ES-I3 (cell line): ENCODE results near the gene EIF5.

Source experiments
- H3K36me3 ChIP-seq: 2 replicates; pipeline ENCODE4 v1.6.1; 2013; ENCODE audit warnings: mild to moderate bottlenecking, low read length, control low read depth, moderate library complexity; ENCODE audit not compliant: insufficient read depth
- H3K4me1 ChIP-seq: 2 replicates; pipeline ENCODE4 v1.6.1; 2013; ENCODE audit warnings: mild to moderate bottlenecking, control low read depth, low read length; ENCODE audit not compliant: insufficient read depth
- H3K9ac ChIP-seq: 2 replicates; pipeline ENCODE4 v1.6.1; 2013; ENCODE audit warnings: low read depth, mild to moderate bottlenecking, low read length, moderate library complexity
- H3K9me3 ChIP-seq: 2 replicates; pipeline ENCODE4 v1.6.1; 2013; ENCODE audit warnings: mild to moderate bottlenecking, low read length, moderate library complexity; ENCODE audit not compliant: control insufficient read depth, insufficient read depth

Gene EIF5

DNA sequence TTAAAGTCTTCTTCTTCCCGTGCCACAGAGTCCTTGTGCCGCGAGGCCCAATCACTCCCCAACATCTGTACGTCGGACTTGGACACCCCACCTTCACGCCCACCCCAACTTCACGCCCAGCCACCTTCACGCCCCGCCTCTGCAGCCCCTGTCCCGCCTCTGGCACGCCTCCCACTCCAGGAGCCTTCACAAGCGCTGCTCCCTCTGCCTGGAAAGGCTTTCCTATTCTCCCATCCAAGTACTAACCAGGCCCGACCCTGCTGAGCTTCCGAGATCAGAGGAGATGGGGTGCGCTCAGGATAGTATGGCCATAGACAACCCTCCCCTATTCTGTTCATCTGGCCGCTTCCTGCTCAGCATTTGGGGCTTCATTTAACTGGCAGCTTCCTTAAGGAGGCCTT is 17.3 kb upstream of the EIF5 start:
- no peak overlapping the region for H3K9ac ChIP-seq
- no peaks in the 10 kb centered on the region for H3K36me3 ChIP-seq
- H3K4me1 ChIP-seq = peaks cover 22% of the 10 kb centered on the region
- no peaks in the 10 kb centered on the region for H3K9me3 ChIP-seq

DNA sequence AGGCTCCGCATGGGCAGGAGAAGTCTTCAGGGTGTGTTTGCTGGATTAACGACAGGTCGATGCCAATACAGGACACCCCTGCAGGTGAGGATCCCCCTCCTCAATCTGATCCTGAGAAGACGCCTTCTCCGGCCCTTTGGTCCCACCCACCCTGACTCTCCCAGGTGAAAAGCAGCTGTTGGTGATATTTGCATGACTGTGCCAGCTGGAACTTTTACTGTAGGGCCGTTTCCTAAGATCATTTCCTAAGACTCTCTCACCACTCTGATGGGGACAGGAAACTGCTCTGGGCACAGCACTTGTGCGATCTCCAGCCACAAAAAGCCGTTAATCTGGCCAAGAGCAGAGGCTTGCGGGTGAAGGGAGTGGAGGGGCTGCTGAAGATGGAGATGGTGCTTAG is 16.8 kb upstream of the EIF5 start:
- H3K4me1 ChIP-seq = peaks cover 22% of the 10 kb centered on the region
- H3K9me3 ChIP-seq = no peaks in the 10 kb centered on the region
- H3K36me3 ChIP-seq = no peaks in the 10 kb centered on the region
- H3K9ac ChIP-seq = peak overlapping the region; percentile 1; the same call in 1 of the 2 replicates

DNA sequence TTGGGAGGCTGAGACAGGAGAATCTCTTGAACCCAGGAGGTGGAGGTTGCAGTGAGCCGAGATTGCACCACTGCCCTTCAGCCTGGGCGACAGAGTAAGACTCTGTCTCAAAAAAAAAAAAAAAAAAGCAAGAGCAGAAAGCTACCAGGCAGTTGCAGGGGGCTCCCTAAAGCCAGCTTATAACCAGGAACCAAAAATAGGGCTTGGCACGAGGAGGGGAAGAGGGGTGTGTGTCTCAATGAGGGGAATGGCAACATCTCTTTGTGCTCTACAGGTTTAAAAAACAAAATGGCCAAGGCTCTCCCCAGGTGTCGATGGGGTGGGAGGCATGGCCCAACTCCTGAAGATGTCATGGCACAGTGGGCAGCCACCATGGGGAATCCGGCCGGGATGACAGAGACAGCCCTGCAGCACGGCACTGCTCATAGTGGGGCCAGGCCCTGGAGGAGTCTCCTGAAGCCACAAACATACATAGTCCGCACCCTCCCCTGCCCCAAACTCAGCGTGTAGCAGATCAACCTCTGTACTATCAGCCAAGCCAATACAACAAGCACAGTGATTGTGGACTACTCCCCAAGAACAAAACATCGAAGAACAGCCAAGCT is 16.0 kb upstream of the EIF5 start:
- H3K4me1 ChIP-seq = peaks cover 22% of the 10 kb centered on the region
- no peaks in the 10 kb centered on the region for H3K36me3 ChIP-seq
- no peaks in the 10 kb centered on the region for H3K9me3 ChIP-seq
- H3K9ac ChIP-seq = no peak overlapping the region

DNA sequence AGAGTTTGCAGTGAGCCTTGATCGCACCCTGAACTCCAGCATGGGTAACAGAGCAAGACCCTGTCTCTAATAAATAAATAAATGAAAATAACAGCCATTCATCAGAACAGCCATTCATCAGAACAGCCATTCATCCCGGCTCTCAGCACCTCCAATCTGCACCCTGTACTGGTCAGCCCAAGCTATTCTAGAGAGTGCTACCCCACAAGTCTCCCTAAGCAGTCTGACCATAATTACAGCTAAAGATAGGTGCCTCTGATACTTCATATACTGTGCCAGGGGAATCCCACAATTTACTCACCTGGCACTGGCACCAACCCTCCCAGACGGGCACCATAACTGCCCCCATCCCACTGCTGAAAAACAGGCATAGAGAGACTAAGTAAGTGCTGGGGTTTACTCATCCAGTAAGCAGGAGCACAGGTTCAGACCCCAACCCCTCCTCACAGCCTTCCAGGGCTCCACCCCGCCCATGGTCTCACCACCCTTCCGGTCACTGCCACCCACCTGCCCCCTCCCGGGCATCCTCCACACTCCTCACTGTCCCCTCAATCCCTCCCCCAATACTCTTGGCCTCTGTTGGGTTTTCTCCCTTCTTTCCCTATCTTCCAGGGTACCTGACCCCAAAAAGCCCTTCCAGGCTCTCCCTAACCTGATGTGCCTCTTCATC is 15.2 kb upstream of the EIF5 start:
- Histone ChIP-seq H3K4me1 (peaks cover 22% of the 10 kb centered on the region), H3K9me3 (no peaks in the 10 kb centered on the region), H3K9ac (no peak overlapping the region), H3K36me3 (no peaks in the 10 kb centered on the region)

DNA sequence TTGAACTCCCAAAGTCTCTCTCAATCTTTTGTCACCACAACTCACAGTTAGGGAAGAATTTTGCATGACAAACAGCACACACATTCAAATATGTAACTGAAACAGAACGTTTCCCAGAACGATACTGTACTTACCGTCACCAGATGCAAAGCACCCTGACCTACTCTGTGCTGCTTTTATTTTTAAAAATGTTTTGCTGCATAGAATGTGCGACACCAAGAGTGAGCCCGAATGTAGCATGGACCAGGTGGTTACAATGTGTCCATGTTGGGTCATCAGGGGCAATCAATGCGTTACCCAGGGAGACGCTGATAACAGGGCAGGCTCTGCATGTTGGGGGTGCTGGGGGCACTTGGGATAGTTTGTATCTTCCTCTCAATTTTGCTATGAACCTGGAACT is 14.6 kb upstream of the EIF5 start:
- H3K36me3 ChIP-seq = no peaks in the 10 kb centered on the region
- H3K9me3 ChIP-seq = no peaks in the 10 kb centered on the region
- H3K4me1 ChIP-seq = peaks cover 22% of the 10 kb centered on the region
- H3K9ac ChIP-seq = no peak overlapping the region

DNA sequence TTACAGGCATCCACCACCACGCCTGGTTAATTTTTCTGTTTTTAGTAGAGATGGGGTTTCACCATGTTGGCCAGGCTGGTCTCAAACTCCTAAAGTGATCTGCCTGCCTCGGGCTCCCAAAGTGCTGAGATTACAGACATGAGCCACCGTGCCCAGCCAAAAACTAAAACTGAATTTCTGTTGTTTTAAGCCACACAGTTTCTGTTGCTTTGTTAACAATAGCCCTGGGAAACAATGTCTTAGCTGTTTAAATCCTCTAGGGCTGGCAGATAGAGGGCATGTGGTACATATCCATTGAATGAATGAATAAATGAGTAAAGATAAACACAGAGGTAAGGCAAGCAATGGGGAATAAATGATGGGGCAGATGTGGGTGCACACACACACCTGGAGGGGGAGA is 8.0 kb upstream of the EIF5 start:
- H3K9me3 ChIP-seq = no peaks in the 10 kb centered on the region

DNA sequence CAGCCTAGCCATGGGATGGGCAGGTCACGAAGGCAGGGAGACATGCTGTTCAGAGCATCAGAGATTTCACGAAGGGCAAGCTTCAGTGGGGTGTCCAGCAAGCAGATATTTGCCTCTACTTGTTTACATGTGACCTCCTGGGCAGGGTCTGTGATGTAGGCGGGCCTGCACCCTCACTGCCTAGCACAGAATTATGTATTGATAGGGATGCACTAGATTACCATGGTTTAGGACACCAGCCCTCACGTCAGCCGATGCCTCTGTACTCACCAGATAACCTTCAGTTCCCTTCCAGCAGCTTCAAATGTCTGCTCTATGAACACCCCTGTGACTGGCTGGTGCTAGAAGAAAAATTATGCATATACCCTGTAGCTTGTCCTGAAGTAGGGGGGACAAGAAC is 5.1 kb upstream of the EIF5 start:
- H3K4me1 ChIP-seq = peaks cover 16% of the 10 kb centered on the region
- no peaks in the 10 kb centered on the region for H3K36me3 ChIP-seq
- H3K9ac ChIP-seq = no peak overlapping the region
- H3K9me3 ChIP-seq = no peaks in the 10 kb centered on the region

More for the DNA sequence above, 8.0 kb upstream of the EIF5 start:
- Histone ChIP-seq H3K9ac (no peak overlapping the region), H3K4me1 (peaks cover 5% of the 10 kb centered on the region), H3K36me3 (no peaks in the 10 kb centered on the region)

DNA sequence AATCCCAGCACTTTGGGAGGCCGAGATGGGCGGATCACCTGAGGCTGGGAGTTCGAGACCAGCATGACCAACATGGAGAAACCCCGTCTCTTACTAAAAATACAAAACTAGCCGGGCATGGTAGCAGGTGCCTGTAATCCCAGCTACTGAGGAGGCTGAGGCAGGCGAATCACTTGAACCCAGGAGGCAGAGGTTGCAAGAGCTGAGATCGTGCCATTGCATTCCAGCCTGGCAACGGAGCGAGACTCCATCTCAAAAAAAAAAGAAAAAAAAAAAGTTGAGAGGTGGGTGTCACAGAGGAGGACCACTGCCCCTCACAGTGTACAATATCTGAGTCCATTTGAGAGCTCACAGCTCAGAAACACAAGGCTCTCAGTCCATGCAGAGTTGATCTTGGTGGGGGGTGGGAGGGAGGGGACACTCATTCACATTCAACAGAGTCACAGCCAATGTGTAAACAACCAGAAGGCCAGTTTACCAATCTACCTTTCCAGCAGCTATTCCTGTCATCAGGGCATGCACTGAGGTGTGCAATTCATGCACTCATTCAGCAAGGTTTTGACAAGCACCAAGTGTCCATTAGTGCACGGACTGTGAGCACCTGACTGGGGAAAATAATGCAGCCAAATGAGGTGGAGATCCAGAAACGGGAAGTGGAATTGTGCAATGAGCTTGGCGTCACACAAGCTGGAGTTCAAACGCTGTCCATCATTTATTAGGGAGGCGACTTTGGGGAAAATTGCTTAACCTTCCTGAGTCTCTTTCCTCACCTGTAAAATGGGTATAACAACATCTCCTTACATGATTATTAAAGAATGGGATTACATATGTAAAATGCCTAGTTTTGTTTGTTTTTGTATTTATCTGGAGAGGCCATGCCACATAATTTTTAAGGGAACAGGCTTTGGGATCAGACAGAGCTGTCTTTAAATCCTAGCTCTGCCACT is 4.4 kb upstream of the EIF5 start:
- Histone ChIP-seq H3K36me3 (no peaks in the 10 kb centered on the region), H3K9ac (no peak overlapping the region), H3K4me1 (peaks cover 16% of the 10 kb centered on the region), H3K9me3 (no peaks in the 10 kb centered on the region)

DNA sequence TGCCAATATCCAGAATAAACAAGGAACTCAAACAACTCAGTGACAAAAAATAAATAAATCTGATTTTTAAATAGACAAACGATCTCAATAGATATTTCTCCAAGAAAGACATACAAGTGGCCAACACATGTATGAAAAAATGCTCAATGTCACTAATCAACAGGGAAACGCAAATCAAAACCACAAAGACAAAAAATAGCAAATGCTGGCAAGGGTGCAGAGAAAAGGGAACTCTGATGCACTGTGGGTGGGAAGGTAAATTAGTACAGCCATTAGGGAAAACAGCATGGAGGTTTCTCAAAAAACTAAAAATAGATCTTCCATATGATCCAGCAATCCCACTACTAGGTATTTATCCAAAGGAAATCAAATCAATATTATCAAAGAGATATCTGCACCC is 3.5 kb upstream of the EIF5 start:
- Histone ChIP-seq H3K4me1 (peaks cover 16% of the 10 kb centered on the region), H3K36me3 (peaks cover 1% of the 10 kb centered on the region; the same call in 1 of the 2 replicates), H3K9ac (no peak overlapping the region), H3K9me3 (no peaks in the 10 kb centered on the region)

DNA sequence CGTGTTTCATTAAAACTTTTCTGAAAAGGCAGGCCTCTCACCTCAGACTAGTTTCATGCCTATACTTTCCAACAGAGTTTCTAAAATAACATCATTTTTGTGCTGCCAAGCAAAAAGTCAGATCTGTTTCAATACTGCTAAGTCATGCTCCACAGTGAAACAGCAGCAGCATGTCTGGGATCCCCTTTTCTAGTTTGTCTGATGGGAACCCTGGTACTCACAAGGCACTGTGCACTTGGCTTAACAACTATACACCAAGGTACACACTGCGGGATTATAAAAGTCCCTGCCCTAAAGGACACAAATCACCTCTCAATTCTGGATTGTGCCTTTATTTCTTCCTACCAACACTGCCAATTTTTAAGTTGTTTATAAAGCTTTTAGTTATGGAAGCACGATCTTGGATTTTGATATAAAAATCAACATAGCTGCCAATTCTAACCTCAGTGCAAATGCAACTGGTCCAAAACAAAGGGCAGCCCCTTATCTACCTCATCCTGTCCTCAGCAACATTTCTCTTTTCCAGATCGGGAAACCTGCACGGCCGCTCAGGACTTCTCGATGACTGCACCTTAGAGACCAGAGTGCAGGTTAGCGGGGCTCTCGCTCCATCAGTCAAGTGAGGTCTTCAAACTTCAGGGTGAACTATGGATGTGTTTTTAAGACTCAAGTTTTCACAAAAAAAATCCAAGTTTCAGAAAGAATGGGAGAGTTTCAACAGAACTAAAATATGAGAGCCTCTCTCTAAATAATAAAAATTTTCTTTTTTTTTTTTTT is 1.7 kb upstream of the EIF5 start:
- peaks cover 16% of the 10 kb centered on the region for H3K4me1 ChIP-seq
- peaks cover 19% of the 10 kb centered on the region for H3K36me3 ChIP-seq
- peak overlapping the region; percentile 88 for H3K9ac ChIP-seq
- H3K9me3 ChIP-seq = no peaks in the 10 kb centered on the region

DNA sequence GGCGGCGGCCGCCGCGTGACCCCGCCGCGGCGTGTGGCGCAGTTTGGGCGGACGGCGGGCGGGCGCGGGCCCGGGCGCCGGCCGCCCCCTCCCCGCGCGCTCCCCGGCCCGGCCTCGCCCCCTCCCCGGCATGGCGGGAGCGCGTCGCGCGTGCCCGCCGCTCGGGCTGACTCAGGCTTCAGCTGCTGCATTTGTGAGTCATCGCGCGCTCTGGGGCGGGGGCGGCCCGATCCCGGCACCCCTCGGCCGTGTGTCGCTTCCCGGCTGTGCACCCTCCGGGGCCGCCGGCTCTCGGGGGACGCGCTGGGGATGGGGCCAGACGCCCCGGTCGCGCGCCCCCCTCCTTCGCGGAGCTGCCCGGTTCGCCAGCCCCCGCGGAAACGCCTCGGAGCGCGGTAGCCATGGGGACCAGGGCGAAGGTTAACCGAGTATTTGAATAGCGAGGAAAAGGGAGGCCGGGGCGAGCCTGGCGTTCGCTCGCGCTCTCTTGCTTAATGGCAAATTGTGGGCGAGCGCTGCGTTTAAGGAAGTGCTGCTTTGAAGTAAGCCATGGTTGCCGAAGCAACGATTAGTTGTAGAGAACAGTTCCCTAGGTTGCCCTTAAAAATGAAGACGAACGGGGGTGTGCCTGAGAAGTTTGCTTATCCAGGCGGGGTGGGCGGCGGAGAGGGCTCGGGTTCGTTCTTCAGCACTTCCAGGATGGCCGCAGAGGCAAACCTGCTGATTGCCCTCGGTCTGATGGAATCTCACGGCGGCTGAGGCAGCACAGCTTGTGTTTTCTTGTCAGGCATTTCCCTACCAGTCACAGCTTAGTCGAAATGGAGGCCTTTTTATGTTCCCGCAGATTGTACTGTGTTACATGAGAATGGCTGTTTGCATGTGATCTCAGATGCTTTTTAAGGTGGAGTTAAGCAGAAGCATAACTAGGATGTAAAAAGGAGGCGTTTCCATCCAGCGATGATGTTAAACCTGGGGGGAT is 896 bp downstream of the EIF5 start:
- peak overlapping the region; percentile 88 for H3K9ac ChIP-seq
- peaks cover 12% of the 10 kb centered on the region for H3K4me1 ChIP-seq
- H3K9me3 ChIP-seq = no peaks in the 10 kb centered on the region
- peaks cover 45% of the 10 kb centered on the region for H3K36me3 ChIP-seq

DNA sequence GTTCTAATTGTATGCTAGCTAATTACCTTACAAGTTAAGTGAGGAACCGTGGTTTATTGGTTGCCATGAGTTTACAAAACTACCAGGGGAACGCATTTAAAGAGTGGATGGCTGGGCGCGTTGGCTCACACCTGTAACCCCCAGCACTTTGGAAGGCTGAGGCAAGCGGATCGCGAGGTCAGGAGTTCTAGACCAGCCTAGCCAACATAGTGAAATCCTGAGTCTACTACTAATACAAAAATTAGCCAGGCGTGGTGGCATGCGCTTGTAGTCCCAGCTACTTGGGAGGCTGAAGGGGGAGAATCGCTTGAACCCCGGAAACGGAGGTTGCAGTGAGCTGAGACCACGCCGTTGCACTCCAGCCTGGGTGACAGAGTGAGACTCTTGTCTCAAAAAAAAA is 2.2 kb downstream of the EIF5 start:
- Histone ChIP-seq H3K36me3 (peaks cover 58% of the 10 kb centered on the region), H3K4me1 (peaks cover 11% of the 10 kb centered on the region), H3K9me3 (no peaks in the 10 kb centered on the region), H3K9ac (0 out of 2 replicates have a peak overlapping the region, but pooled peaks have one; percentile 88)

DNA sequence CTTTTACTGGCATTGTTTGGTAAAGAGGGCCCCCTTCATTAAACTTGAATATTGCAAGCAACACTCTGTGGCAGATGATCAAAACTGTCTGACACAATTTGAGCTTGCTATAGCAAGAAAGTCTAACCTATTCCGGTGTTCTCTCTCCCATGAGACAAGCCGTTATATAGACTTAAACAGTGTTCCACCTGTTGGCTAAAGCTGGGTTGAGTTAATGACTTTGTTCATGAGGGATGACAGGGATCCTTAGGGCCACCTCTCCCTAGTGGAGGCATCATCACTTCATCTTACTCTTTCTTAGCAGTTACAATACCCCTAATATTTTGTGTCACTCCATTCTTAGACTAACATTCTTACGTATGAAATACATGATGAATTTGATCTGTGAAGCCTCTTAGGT is 3.8 kb downstream of the EIF5 start:
- Histone ChIP-seq H3K4me1 (no peaks in the 10 kb centered on the region), H3K9ac (no peak overlapping the region), H3K36me3 (peaks cover 73% of the 10 kb centered on the region), H3K9me3 (no peaks in the 10 kb centered on the region)
